DMS 273 treated with DMSO at 0.1 percent for 48 hours (cell line): ENCODE results near the gene CMSS1.

ENCODE experiments used
- DNase-seq: peaks from one replicate; lab custom pipeline; 2025; lab: John Stamatoyannopoulos, UW

Gene CMSS1

DNA sequence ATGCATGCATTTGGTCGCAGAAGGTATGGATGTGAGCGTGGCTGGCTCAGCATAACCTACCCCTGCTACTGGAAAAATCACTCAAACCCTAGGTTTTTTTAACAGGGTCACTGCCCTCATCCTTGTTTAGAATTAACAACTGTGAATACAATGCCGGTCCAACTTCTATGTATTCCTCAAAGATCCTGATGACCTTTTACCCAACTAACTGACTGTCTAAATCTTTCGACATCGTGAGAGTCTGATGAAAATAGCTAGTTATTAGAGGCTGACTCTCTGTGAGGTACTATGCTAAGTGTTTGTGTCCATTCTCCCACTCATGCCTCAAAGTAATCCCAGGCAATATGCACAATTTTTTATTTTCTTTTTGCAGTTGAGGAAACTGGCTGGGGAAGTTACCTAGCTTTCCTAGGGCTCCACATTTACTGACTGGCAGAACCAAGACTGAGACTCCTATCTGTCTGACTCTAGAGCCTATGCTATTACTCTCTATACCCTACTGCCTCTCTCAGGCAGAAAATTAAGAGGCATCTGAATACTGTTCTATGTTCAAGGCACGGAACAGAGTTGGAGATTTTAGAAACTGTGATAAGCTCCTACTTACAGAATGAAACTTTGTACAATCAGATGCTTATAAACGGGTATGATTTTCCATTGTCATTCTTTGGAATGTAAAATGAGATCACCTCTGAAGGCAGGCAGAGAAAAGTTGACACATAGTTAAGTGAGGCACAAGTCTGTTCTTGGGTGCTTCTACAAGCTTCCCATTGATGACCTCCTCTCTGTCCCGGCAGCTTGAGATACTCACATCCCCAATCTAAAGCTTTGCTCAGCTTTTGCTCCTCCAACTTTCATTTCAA lies 240.3 kb downstream of the CMSS1 start:
- DNase-seq, result no peak

GRCh38 chr3:100059472-100059871 lies 241.8 kb downstream of the CMSS1 start:
- no peak for DNase-seq

DNA sequence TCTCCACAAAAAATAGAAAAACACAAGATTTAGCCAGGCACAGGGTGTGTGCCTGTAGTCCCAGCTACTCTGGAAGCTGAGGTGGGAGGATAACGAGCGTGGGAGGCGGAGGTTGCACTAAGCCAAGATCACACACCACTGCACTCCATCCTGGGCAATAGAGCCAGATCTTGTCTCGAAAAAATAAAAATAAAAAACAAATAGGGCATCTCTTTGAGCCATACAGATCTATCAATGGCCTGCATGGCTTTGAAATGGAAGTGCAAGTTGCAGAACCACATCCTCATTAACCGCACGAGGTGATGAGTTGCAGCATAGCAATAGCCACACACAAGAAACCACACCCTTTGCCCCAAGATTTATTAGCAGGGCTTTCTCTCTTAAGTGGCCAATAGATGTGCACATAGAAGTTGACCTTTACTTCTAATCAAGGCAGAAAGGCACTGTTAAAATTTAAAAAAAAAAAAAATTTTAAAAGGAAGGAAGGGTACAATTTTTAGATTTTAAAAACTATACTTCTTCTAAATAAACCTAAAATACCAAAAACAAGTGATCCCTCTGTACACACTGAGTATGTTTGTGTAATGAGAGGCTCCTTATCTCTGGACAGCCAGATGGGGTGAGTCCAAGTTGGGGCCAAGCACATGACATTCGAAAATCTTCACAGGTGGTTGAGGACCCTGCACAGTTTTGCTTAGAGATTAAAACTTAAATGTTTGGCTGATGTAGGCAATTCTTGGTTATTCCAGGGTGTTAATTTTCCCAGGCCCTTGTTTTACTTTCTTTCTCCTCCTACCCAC lies 243.2 kb downstream of the CMSS1 start:
- DNase-seq, result no peak

DNA sequence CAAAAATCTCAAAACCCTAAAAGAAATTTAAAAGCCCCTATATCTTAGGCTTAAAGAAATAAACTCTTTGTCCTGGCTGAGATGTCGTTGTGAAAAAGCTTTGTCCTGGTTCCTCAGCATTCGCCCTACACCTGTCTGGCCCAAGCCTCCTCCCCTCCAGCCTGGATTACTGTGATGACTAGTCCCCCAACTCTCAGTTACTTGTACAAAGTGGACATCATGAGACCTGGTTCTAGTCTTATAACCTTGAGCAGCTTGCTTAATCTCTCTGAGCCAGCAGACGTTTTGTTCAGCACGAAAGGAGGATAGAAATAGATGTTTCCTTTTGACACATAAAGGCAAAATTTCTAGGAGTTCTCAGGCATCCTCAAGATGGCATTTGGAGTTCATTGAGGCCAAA lies 245.0 kb downstream of the CMSS1 start:
- DNase-seq, result no peak

- DNase-seq, result no peak
These were observed 246.3 kb downstream of the CMSS1 start for GRCh38 chr3:100063929-100064461.

DNA sequence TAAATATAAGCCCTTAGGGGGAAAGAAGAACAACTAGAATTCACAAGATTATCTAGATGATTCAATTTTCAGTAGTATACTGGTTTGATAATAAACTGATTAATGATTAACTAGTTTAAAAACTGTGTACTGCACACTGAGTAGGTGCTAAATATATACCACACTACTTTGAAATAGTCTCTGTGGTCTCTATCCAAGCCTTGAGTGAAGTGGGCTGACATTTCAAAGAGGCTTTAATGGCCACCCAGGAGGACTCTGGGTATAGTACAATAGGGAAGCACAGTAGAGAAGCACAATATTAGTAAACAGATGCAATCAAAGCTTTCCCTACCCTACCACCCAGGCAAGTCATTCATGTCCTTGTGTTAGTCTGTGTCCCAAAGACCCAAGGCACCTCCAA lies 249.9 kb downstream of the CMSS1 start:
- DNase-seq, result no peak

GRCh38 chr3:100068826-100069225 lies 251.2 kb downstream of the CMSS1 start:
- no peak for DNase-seq

- no peak for DNase-seq
These were observed 251.8 kb downstream of the CMSS1 start for GRCh38 chr3:100069472-100069871.

DNA sequence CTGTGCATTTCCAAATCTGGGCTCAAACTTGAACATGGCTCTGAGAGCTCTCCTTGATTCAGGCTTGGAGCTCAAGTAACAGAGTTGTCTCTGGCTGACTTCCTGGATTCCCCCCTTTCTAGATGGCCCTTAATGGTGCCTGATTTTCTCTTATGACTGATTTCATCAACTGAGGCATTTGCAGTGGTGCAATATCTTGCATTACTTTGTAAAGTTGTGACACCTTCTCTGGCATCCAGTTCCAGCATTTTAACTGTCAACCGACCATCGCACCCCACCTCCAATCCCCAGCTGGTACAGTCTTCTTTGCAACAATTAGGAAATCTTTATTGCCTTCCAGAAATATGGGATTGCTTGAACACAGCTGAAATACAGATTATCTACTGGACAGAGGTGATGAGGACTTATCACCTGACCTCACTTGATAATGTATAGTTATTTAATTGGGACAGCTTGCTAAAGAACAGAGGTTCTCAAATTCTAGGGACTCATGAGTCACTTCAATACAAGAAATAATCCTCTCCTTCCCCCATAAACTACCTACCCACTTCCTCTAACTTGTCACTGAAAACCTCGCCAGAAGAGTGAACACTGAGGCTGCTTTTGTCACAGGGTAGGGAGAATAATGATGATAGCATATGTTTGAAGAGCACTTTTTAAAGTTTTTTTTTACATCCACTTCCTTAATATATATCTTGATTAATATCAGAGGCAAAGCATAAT lies 254.8 kb downstream of the CMSS1 start:
- no peak for DNase-seq

- DNase-seq, result no peak
These were observed 255.5 kb downstream of the CMSS1 start for GRCh38 chr3:100073049-100073713.

- no peak for DNase-seq
These were observed 256.1 kb downstream of the CMSS1 start for GRCh38 chr3:100073714-100074307.

DNA sequence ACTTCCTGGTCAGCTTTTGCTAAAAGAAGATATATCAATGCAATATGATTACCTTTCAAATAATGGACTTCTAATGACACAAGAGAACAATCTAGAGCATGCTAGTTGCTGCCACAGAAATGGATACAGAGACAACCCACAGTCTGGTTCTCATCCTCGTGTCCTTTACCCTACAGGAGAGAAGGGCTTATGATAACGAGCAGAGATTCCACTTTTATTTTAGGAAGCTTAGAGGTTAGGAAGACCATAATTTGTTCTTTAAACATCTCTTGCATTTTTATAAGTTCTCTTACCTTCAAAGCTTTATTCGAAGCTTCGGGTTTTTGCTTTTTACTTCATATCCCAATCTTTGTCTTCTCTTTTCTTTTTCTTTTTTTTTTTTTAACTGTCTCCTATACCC lies 257.5 kb downstream of the CMSS1 start:
- no peak for DNase-seq

GRCh38 chr3:100075851-100076730 lies 258.4 kb downstream of the CMSS1 start:
- DNase-seq, result no peak

DNA sequence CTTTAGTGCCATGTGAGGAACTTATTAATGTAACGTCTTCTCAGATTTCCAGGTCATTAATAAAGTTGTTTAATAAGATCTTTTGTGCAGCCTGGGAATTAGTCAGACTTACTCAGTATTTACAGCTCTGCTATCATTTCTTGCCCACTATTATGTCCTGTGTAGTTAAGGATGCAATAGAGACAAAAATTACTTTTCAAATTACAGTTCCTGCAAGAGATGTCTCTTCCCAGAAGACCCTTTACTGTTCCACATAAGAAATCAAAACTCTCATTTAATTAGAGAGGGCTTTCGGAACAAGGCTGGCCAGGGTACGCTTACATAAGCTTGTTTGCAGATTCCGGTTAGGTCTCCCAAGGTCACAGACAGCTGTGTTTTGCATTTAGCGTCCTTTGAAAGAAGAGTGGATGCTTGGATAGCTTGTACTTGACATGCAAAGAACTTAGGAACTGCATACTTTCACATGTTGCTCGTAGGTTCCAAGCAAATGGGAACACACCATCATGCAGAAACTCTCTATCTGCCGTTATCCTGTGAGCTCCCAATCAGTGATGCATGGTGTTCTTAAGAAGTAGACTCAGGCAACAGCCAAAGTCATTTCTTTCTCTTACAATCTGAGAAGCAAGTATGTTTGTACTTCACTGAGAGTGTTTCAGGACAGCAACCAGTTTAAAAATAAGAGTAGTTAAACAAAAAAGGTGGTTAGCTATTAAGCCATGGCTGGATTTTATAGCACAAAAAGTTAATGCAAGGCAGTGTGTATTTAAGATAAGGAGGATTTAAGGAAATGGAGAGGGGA lies 259.3 kb downstream of the CMSS1 start:
- DNase-seq, result no peak

DNA sequence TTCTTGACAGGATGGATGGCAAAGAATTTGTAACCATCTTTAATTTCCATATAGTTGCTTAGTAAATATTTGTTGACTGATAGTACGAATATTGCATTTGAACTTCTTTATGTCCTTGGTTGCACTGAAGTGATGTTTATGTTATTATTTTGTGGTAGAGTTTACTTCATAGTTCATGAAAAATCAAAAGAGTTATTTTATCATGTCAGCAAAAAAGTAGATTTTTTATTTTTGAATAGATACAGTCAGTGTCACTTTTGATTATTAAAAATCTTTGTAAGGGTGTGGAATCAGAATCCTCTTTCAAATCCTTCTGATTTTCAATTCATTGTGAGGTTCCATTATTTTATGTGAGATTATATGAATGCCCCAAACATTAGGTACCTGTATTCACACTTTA lies 261.7 kb downstream of the CMSS1 start:
- DNase-seq, result no peak

GRCh38 chr3:100080573-100080972 lies 262.9 kb downstream of the CMSS1 start:
- no peak for DNase-seq

DNA sequence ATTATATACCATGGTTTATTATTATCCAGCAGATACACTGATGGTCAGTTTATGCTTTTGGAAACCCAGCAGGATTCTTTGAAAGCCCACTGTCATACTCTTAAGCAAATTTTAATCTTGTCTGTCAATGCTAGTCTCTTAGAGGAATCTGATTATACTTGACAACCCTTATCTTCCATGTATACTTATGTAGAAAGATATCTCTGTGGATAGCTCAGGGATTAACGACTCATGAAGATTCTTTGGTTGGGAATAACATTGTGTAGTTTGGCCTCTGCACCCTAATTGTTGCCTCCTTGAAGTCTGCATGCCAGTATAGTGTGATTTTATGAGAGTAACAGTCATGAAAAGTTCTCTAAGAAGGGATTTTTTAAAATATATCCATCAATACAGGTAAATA lies 263.6 kb downstream of the CMSS1 start:
- DNase-seq, result no peak

GRCh38 chr3:100081986-100082692 lies 264.5 kb downstream of the CMSS1 start:
- no peak for DNase-seq

DNA sequence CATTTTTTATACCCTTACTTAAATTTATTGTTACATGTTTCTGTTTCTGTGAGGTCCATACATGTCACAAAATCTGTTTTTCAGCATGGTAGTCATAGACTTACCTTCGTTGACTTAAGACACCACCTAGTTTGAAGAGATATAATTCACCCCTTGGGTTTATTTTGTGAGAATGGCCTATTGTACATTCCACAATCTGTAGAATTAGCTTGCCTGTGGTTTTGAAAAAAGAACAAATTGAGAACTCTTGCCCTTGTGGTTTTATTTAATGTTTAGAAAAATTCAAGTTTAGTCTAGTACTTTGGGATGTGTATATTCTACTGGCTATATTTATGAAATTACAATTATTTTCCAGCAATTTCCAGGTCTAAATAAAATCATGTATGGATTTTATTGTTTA lies 265.1 kb downstream of the CMSS1 start:
- no peak for DNase-seq
